Testis (tissue), 2 donors: ENCODE measurements around the gene SLC16A7.

Source experiments
- CTCF ChIP-seq, 3 experiments: fragments of 450-650 bp in 2 of 3; fragments of 200-600 bp in 1 of 3; sonication (generic) in 1 of 3; IDR thresholded peaks; one replicate each; pipeline ENCODE4 v1.5.1; 2016 to 2019; ENCODE audit warnings: antibody characterized with exemption in 3 of 3, mild to moderate bottlenecking in 2 of 3, moderate library complexity in 1 of 3
- POLR2A ChIP-seq: fragments of 450-650 bp; IDR thresholded peaks from one replicate; pipeline ENCODE4 v1.6.1; 2017; ENCODE audit warnings: antibody characterized with exemption, mild to moderate bottlenecking, moderate library complexity

DNA sequence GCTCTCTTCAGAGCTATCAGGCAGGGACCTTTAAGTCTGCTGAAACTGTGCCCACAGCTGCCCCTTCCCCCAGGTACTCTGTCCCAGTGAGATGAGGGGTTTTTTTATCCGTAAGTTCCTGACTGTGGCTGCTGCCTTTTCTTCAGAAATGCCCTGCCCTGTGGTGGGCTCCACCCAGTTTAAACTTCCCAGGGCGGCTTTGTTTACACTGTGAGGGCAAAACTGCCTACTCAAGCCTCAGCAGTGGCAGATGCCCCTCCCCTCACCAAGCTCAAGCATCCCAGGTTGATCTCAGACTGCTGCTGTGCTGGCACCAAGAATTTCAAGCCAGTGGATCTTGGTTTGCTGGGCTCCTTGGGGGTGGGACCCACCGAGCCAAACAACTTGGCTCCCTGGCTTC is 46.9 kb upstream of the SLC16A7 start:
- TF ChIP-seq POLR2A (no peak), CTCF (IDR thresholded peaks at IDR 0.05) (no peak)
